RWPE2 (cell line): ENCODE measurements around the gene NUB1.
A peak's percentile ranks its signal among the peaks of the same experiment; 100 is the strongest.

Experiments
- ATAC-seq: fragments of 200-7000 bp; cut with Tn5 transposase; 3 replicates; pipeline ENCODE4 v1.9.1; 2021; ENCODE audit warnings: low read depth
- DNase-seq: peaks from one replicate; pipeline ENCODE4 v3.0.0-alpha.2; 2020; ENCODE audit warnings: low spot score
- H3K27ac ChIP-seq: fragments of 450-650 bp; 2 replicates; pipeline ENCODE4 v1.5.1; 2017; ENCODE audit warnings: mild to moderate bottlenecking; ENCODE audit not compliant: poor library complexity, severe bottlenecking
- H3K27me3 ChIP-seq: fragments of 250-450 bp; sonication (Bioruptor Pico); 2 replicates; pipeline ENCODE4 v1.5.1; 2021; ENCODE audit warnings: mild to moderate bottlenecking, moderate library complexity; ENCODE audit not compliant: insufficient read depth, poor library complexity, severe bottlenecking
- H3K36me3 ChIP-seq: fragments of 250-450 bp; sonication (Bioruptor Pico); 2 replicates; pipeline ENCODE4 v1.5.1; 2020; ENCODE audit warnings: low read depth, mild to moderate bottlenecking, moderate library complexity
- H3K4me1 ChIP-seq: fragments of 250-450 bp; sonication (Bioruptor Pico); 2 replicates; pipeline ENCODE4 v1.5.1; 2021; ENCODE audit warnings: mild to moderate bottlenecking, moderate library complexity; ENCODE audit not compliant: insufficient read depth, poor library complexity, severe bottlenecking
- H3K4me3 ChIP-seq: fragments of 250-450 bp; sonication (Bioruptor Pico); 2 replicates; pipeline ENCODE4 v1.5.1; 2021; ENCODE audit warnings: mild to moderate bottlenecking, moderate library complexity; ENCODE audit not compliant: severe bottlenecking
- H3K9me3 ChIP-seq: fragments of 250-450 bp; sonication (Bioruptor Pico); 2 replicates; pipeline ENCODE4 v1.5.1; 2021; ENCODE audit warnings: mild to moderate bottlenecking, moderate library complexity; ENCODE audit not compliant: severe bottlenecking
- TF ChIP-seq, protein P1 (sequence below): fragments of 450-650 bp; IDR thresholded peaks from one replicate; pipeline ENCODE4 v1.5.1; 2017; ENCODE audit warnings: mild to moderate bottlenecking, moderate library complexity; ENCODE audit not compliant: poor library complexity, severe bottlenecking

The NUB1 gene

DNA sequence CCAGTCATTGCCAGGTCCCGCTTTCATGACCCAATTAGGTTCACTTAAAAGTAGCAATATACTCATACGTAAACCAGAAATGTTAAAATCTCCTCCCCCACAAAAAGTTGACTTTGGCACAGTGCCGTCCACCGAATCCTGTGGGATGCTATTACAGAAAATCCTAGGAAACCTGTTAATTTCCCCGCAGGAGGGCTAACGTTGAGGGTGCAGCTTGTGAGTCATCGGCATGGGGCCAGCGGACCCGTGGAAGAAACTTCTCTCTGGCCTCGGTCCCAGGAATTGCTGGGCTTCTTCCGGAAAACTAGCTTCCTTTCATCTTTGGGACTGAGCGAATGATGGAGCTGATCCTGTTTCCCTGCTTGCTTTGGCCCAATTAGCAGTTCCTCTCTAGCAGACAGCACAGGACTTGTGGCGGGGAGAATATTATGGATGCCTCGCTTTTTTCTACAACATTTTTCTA, 84.9 kb downstream of the NUB1 start:
- no peaks in the 10 kb centered on the region for H3K9me3 ChIP-seq
- peaks cover 11% of the 10 kb centered on the region for H3K4me1 ChIP-seq
- H3K27me3 ChIP-seq: no peaks in the 10 kb centered on the region
- no peak for DNase-seq
- TF ChIP-seq, protein P1, sequence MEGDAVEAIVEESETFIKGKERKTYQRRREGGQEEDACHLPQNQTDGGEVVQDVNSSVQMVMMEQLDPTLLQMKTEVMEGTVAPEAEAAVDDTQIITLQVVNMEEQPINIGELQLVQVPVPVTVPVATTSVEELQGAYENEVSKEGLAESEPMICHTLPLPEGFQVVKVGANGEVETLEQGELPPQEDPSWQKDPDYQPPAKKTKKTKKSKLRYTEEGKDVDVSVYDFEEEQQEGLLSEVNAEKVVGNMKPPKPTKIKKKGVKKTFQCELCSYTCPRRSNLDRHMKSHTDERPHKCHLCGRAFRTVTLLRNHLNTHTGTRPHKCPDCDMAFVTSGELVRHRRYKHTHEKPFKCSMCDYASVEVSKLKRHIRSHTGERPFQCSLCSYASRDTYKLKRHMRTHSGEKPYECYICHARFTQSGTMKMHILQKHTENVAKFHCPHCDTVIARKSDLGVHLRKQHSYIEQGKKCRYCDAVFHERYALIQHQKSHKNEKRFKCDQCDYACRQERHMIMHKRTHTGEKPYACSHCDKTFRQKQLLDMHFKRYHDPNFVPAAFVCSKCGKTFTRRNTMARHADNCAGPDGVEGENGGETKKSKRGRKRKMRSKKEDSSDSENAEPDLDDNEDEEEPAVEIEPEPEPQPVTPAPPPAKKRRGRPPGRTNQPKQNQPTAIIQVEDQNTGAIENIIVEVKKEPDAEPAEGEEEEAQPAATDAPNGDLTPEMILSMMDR: no peak
- peak; percentile 71 for ATAC-seq
- no peak overlapping the region for H3K4me3 ChIP-seq
- H3K36me3 ChIP-seq: no peaks in the 10 kb centered on the region
- H3K27ac ChIP-seq: no peak overlapping the region

- H3K27ac ChIP-seq: no peak overlapping the region
- ATAC-seq (no peak), DNase-seq (no peak)
- peaks cover 11% of the 10 kb centered on the region for H3K4me1 ChIP-seq
- no peak overlapping the region for H3K4me3 ChIP-seq
- TF ChIP-seq, protein P1: no peak
- no peaks in the 10 kb centered on the region for H3K27me3 ChIP-seq
- H3K36me3 ChIP-seq: no peaks in the 10 kb centered on the region
- H3K9me3 ChIP-seq: no peaks in the 10 kb centered on the region
Measured at GRCh38 chr7:151426904-151427704, 85.5 kb downstream of the NUB1 start.

DNA sequence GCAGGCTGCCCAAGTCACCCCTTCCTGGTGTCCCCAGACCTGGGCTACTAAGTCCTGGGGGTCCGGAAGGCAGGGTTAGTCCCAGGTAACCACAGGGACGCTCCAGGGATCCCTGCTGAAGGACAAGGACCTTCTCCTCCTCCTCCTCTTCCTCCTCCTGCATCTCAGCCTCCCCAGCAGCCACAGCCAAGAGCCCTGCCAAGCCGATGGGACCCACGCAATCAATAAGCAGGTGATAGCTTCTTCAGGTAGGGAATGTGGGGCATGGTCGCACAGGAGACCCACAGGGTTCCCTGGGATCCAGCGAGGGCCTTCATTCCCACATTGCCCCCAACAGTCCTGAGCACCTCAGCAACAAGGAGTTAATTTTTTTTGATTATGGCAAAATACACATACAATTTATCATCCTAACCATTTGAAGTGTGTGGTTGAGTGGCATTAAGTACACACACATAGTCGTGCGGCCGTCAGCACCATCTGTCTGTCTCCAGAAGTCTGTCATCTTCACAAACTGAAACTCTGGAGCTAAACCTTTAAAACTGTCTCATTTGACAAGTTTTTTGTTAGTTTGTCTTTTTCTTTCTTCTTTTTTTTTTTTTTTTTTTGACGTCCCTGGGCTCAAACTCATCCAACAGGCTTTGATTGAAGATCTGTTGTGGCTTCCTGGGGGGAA, 86.2 kb downstream of the NUB1 start:
- H3K27ac ChIP-seq: no peak overlapping the region
- no peaks in the 10 kb centered on the region for H3K9me3 ChIP-seq
- H3K4me3 ChIP-seq: no peak overlapping the region
- no peak for DNase-seq
- ATAC-seq: no peak
- H3K4me1 ChIP-seq: peaks cover 11% of the 10 kb centered on the region
- no peaks in the 10 kb centered on the region for H3K36me3 ChIP-seq
- TF ChIP-seq, protein P1: no peak
- H3K27me3 ChIP-seq: no peaks in the 10 kb centered on the region
